Astrocyte (in vitro differentiated cells and primary cell): ENCODE data around the gene PCAT6. TPM values are rescaled to one million over a fixed set of nuclear protein-coding genes. Genes with fewer than 3 reads are reported as not detected.

Experiments used
- DNase-seq: peaks from one replicate; pipeline ENCODE4 v3.0.0-alpha.2; 2010; ENCODE audit warnings: low read depth
- FAIRE-seq: peaks from 2 replicates; lab custom pipeline; 2011; peaks lifted over from hg19 to GRCh38; lab: Jason Lieb, UNC
- H2AFZ ChIP-seq: 2 replicates; pipeline ENCODE4 v1.6.0; 2012; ENCODE audit warnings: low read depth, low read length, inconsistent platforms
- H3K27ac ChIP-seq: 2 replicates; pipeline ENCODE4 v1.5.1; 2011; ENCODE audit warnings: low read depth, low read length, inconsistent platforms
- H3K27me3 ChIP-seq: 2 replicates; pipeline ENCODE4 v1.6.0; 2011; ENCODE audit warnings: low read length, inconsistent platforms; ENCODE audit not compliant: insufficient read depth
- H3K36me3 ChIP-seq: 2 replicates; pipeline ENCODE4 v1.5.1; 2011; ENCODE audit warnings: low read length, inconsistent platforms; ENCODE audit not compliant: insufficient read depth
- H3K4me1 ChIP-seq: 2 replicates; pipeline ENCODE4 v1.5.1; 2011; ENCODE audit warnings: low read length, inconsistent platforms; ENCODE audit not compliant: insufficient read depth
- H3K4me2 ChIP-seq: 2 replicates; pipeline ENCODE4 v1.6.0; 2012; ENCODE audit warnings: low read length, inconsistent platforms
- H3K4me3 ChIP-seq: 2 replicates; pipeline ENCODE4 v1.5.1; 2011; ENCODE audit warnings: low read depth, mild to moderate bottlenecking, low read length, inconsistent platforms; ENCODE audit not compliant: insufficient read depth
- H3K79me2 ChIP-seq: 2 replicates; pipeline ENCODE4 v1.6.0; 2012; ENCODE audit warnings: mild to moderate bottlenecking, low read length, inconsistent platforms; ENCODE audit not compliant: insufficient read depth
- H3K9ac ChIP-seq: 2 replicates; pipeline ENCODE4 v1.6.0; 2012; ENCODE audit warnings: mild to moderate bottlenecking, low read length, inconsistent platforms
- H3K9me3 ChIP-seq: 2 replicates; pipeline ENCODE4 v1.5.1; 2012; ENCODE audit warnings: low read depth, mild to moderate bottlenecking, low read length, inconsistent platforms; ENCODE audit not compliant: insufficient read depth
- H4K20me1 ChIP-seq: 2 replicates; pipeline ENCODE4 v1.6.0; 2012; ENCODE audit warnings: low read length, inconsistent platforms; ENCODE audit not compliant: insufficient read depth
- H3K27ac Mint-ChIP-seq: one replicate; pipeline ENCODE4 v1.8.0; 2021; ENCODE audit warnings: mild to moderate bottlenecking, mixed read lengths; ENCODE audit not compliant: unreplicated experiment
- H3K27me3 Mint-ChIP-seq: one replicate; pipeline ENCODE4 v1.8.0; 2021; ENCODE audit warnings: low read depth, mixed read lengths; ENCODE audit not compliant: unreplicated experiment
- H3K36me3 Mint-ChIP-seq: one replicate; pipeline ENCODE4 v1.8.0; 2021; ENCODE audit warnings: low read depth, mixed read lengths; ENCODE audit not compliant: unreplicated experiment
- H3K4me1 Mint-ChIP-seq: one replicate; pipeline ENCODE4 v1.8.0; 2021; ENCODE audit warnings: low read depth, mixed read lengths; ENCODE audit not compliant: unreplicated experiment
- H3K4me3 Mint-ChIP-seq: one replicate; pipeline ENCODE4 v1.8.0; 2021; ENCODE audit warnings: mild to moderate bottlenecking, moderate library complexity, mixed read lengths; ENCODE audit not compliant: unreplicated experiment
- H3K9me3 Mint-ChIP-seq: one replicate; pipeline ENCODE4 v1.8.0; 2021; ENCODE audit warnings: mild to moderate bottlenecking, mixed read lengths; ENCODE audit not compliant: unreplicated experiment
- CTCF ChIP-seq: IDR thresholded peaks from 2 replicates; pipeline ENCODE4 v1.5.1; 2011; ENCODE audit warnings: low read depth, mild to moderate bottlenecking, inconsistent platforms, low read length, moderate library complexity; ENCODE audit not compliant: insufficient read depth
- EZH2 ChIP-seq: IDR thresholded peaks from 2 replicates; pipeline ENCODE4 v1.6.1; 2012; ENCODE audit warnings: mild to moderate bottlenecking, low read length, inconsistent platforms; ENCODE audit not compliant: insufficient read depth
- total RNA-seq: library from RNA; stranded (reverse); gene quantifications from 2 replicates; pipeline ENCODE4 v1.2.1, GENCODE V29; 2021

The PCAT6 gene
- total RNA-seq, 1 donor from 2014 or later = 5.7 TPM

DNA sequence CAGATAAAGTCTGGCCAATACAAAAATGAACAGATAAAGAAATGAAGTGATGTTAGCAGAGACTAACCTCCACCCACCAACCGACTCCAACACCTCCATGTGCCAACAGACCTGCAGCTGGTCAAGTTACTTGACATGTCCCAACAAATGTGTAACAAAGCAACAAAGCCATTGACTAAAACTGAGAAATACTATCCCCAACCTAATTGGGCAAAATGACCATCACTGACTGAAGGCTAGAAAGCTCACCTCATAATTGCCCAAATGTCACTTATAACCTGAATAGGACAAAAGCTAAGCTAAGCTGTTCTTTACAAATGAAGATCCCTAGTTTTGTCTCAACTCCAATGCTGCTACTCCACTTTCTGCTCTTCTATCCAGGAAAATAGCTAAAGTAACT, 10.0 kb upstream of the PCAT6 start:
- Histone ChIP-seq H3K9ac (no peak overlapping the region), H3K27me3 (no peaks in the 10 kb centered on the region), H4K20me1 (peaks cover 99% of the 10 kb centered on the region), H3K27ac (no peak overlapping the region), H3K79me2 (peaks cover 100% of the 10 kb centered on the region), H3K36me3 (no peaks in the 10 kb centered on the region), H3K9me3 (no peaks in the 10 kb centered on the region), H3K4me3 (no peak overlapping the region), H3K4me2 (no peak overlapping the region), H3K4me1 (peaks cover 11% of the 10 kb centered on the region), H2AFZ (no peak overlapping the region)
- DNase-seq = no peak
- H3K27ac Mint-ChIP-seq = peak overlapping the region; percentile 36
- H3K9me3 Mint-ChIP-seq = no peaks in the 10 kb centered on the region
- H3K27me3 Mint-ChIP-seq = no peaks in the 10 kb centered on the region
- no peak overlapping the region for H3K4me3 Mint-ChIP-seq
- peaks cover 6% of the 10 kb centered on the region for H3K36me3 Mint-ChIP-seq
- peaks cover 19% of the 10 kb centered on the region for H3K4me1 Mint-ChIP-seq
- TF ChIP-seq EZH2 = no peak
- no peak for TF ChIP-seq CTCF
- no peak for FAIRE-seq

DNA sequence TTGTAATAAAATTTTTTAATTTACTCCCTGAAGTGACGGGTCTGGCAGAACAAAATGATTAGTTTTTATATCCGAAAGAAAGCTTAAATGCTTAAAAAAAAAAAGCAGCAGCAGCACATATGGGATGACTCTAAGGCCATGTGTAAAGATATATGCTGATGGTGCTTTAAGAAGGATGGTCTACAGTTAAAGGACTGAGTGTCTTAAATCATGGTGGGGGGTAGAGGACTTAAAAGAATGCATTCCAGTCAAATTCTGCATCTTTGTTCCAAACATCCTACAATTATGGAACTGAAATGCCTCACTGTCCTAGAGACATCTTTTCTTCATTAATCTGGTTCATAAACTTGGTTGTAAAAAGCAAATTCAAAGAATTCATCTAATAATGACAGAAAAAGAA, 9.6 kb upstream of the PCAT6 start:
- H3K4me2 ChIP-seq = no peak overlapping the region
- H3K79me2 ChIP-seq = peaks cover 100% of the 10 kb centered on the region
- Mint-ChIP-seq H3K9me3 (no peaks in the 10 kb centered on the region), H3K4me3 (no peak overlapping the region), H3K4me1 (peaks cover 19% of the 10 kb centered on the region), H3K27me3 (no peaks in the 10 kb centered on the region), H3K36me3 (peaks cover 6% of the 10 kb centered on the region), H3K27ac (no peak overlapping the region)
- H3K9ac ChIP-seq = no peak overlapping the region
- no peak for DNase-seq
- H3K27me3 ChIP-seq = no peaks in the 10 kb centered on the region
- no peak for FAIRE-seq
- H3K4me1 ChIP-seq = peaks cover 15% of the 10 kb centered on the region
- peaks cover 99% of the 10 kb centered on the region for H4K20me1 ChIP-seq
- H3K4me3 ChIP-seq = no peak overlapping the region
- TF ChIP-seq EZH2 (no peak), CTCF (no peak)
- H3K9me3 ChIP-seq = no peaks in the 10 kb centered on the region
- H2AFZ ChIP-seq = no peak overlapping the region
- no peaks in the 10 kb centered on the region for H3K36me3 ChIP-seq
- H3K27ac ChIP-seq = no peak overlapping the region

- no peaks in the 10 kb centered on the region for H3K27me3 Mint-ChIP-seq
- no peak for DNase-seq
- no peak for TF ChIP-seq CTCF
- TF ChIP-seq EZH2 = no peak
- FAIRE-seq = no peak
- H3K27ac Mint-ChIP-seq = no peak overlapping the region
- Histone ChIP-seq H3K27ac (no peak overlapping the region), H4K20me1 (peaks cover 99% of the 10 kb centered on the region), H3K36me3 (no peaks in the 10 kb centered on the region), H3K4me3 (no peak overlapping the region), H3K4me2 (no peak overlapping the region), H3K27me3 (no peaks in the 10 kb centered on the region), H2AFZ (no peak overlapping the region), H3K9me3 (no peaks in the 10 kb centered on the region), H3K4me1 (peaks cover 15% of the 10 kb centered on the region), H3K79me2 (peaks cover 100% of the 10 kb centered on the region), H3K9ac (no peak overlapping the region)
- H3K4me1 Mint-ChIP-seq = peaks cover 19% of the 10 kb centered on the region
- H3K9me3 Mint-ChIP-seq = no peaks in the 10 kb centered on the region
- H3K4me3 Mint-ChIP-seq = peak overlapping the region; percentile 71
- peaks cover 6% of the 10 kb centered on the region for H3K36me3 Mint-ChIP-seq
Measured at GRCh38 chr1:202802034-202802433, 8.7 kb upstream of the PCAT6 start.
